Transverse colon (tissue), 4 donors: ENCODE results near the gene RANBP10. TPM values are rescaled to one million over a fixed set of nuclear protein-coding genes. Genes with fewer than 3 reads are reported as not detected.

Source experiments
- DNase-seq: peaks from one replicate; pipeline ENCODE4 v3.0.0-alpha.2; 2019
- H3K27ac ChIP-seq, 4 donors: fragments of 200-600 bp; sonication (generic); 2 replicates each; pipeline ENCODE4 v1.5.1; 2016 to 2018; ENCODE audit warnings: inconsistent platforms in 4 of 4
- H3K27me3 ChIP-seq: fragments of 200-600 bp; sonication (generic); 2 replicates; pipeline ENCODE4 v1.5.1; 2017; ENCODE audit warnings: inconsistent platforms
- H3K36me3 ChIP-seq, 4 donors: fragments of 200-600 bp; sonication (generic); 2 replicates each; pipeline ENCODE4 v1.5.1; 2017 to 2019; ENCODE audit warnings: inconsistent platforms in 4 of 4
- H3K4me1 ChIP-seq, 4 donors: fragments of 200-600 bp; sonication (generic); 2 replicates each; pipeline ENCODE4 v1.5.1; 2017 to 2020; ENCODE audit warnings: inconsistent platforms in 4 of 4
- H3K4me3 ChIP-seq, 4 donors: fragments of 200-600 bp; sonication (generic); 1 replicate in 1 of 4; 2 replicates in 3 of 4; pipeline versions ENCODE4 v1.5.1 to v1.6.1; 2017 to 2019; ENCODE audit warnings: inconsistent platforms in 4 of 4
- H3K9me3 ChIP-seq, 2 donors: fragments of 200-600 bp; sonication (generic); 2 replicates each; pipeline ENCODE4 v1.5.1; 2017 to 2019; ENCODE audit warnings: inconsistent platforms in 2 of 2
- CTCF ChIP-seq, 5 experiments: fragments of 200-600 bp in 3 of 5; fragments of 450-650 bp in 2 of 5; sonication (generic) in 3 of 5; IDR thresholded peaks; 1 replicate in 2 of 5; 2 replicates in 3 of 5; pipeline ENCODE4 v1.5.1; 2016 to 2017; ENCODE audit warnings: antibody characterized with exemption in 5 of 5, inconsistent platforms in 3 of 5, mild to moderate bottlenecking in 2 of 5, moderate library complexity in 1 of 5
- EP300 ChIP-seq: sonication (generic); formaldehyde crosslinking; IDR thresholded peaks from one replicate; pipeline ENCODE4 v1.6.1; 2017; ENCODE audit warnings: antibody characterized with exemption, low read depth
- POLR2A ChIP-seq: fragments of 450-650 bp; IDR thresholded peaks from one replicate; pipeline ENCODE4 v1.6.1; 2016; ENCODE audit warnings: antibody characterized with exemption, mild to moderate bottlenecking, moderate library complexity
- POLR2AphosphoS5 ChIP-seq, 3 donors: sonication (generic); formaldehyde crosslinking; IDR thresholded peaks; one replicate each; pipeline ENCODE4 v1.6.1; 2016; ENCODE audit warnings: antibody characterized with exemption in 3 of 3
- WGBS, 2 donors: methylation state at CpG; one replicate each; pipeline ENCODE4 v1.1.5; 2018; ENCODE audit warnings: low coverage in 1 of 2; 5-methylcytosine and 5-hydroxymethylcytosine counted together
- in situ Hi-C, 4 donors: fragments of 200-750 bp; cut with MboI; loops; one replicate each; pipeline versions ENCODE4 v1.15.0 to v1.15.1; 2017; ENCODE audit warnings: low sequenced_read_pairs in 3 of 4, low pct_ligation_motif_present in 1 of 4, low pct_unique_long_range_greater_than_20kb in 1 of 4
- intact Hi-C: fragments of 100-400 bp; cut with DNase I; formaldehyde crosslinking; loops from one replicate; pipeline ENCODE4 v1.15.1; 2023; ENCODE audit warnings: low total_unique reads
- total RNA-seq, 4 donors: library from RNA; depleted of rRNA; stranded (reverse); fragments of >200 nt; gene quantifications; one replicate each; pipeline ENCODE4 v1.1.0, GENCODE V29; 2016

Gene RANBP10
- total RNA-seq, 4 donors from 2014 or later = 15.1 to 32.9 (median 19.1) TPM

GRCh38 chr16:67730326-67730725 lies 76.0 kb downstream of the RANBP10 start:
- in situ Hi-C loops = no loop called here
- no peaks in the 10 kb centered on the region for H3K27me3 ChIP-seq
- H3K4me1 ChIP-seq = no peaks in the 10 kb centered on the region
- H3K27ac ChIP-seq = no peak overlapping the region
- DNase-seq = no peak
- no peaks in the 10 kb centered on the region for H3K9me3 ChIP-seq
- no peak overlapping the region for H3K4me3 ChIP-seq
- peaks cover 0 to 32% (median 6%) of the 10 kb centered on the region in 4 donors for H3K36me3 ChIP-seq
- intact Hi-C loops = no loop called here
- WGBS, 2 donors = 93% methylated on average over 6 of the region's 6 CpGs; no CpG with 5 or more reads in 1 of the 2 donors
- TF ChIP-seq POLR2AphosphoS5 (IDR thresholded peaks at IDR 0.05) (no peak), POLR2A (no peak), CTCF (IDR thresholded peaks at IDR 0.05) (no peak), EP300 (no peak)

GRCh38 chr16:67729636-67730248 lies 76.6 kb downstream of the RANBP10 start:
- intact Hi-C loops = no loop called here
- peaks cover 0 to 32% (median 6%) of the 10 kb centered on the region in 4 donors for H3K36me3 ChIP-seq
- in situ Hi-C loops = no loop called here
- H3K9me3 ChIP-seq = no peaks in the 10 kb centered on the region
- 80 to 95% methylated on average over 2 to 14 of the region's 14 CpGs for WGBS, 2 donors
- no peak for DNase-seq
- no peak overlapping the region for H3K4me3 ChIP-seq
- no peak overlapping the region for H3K27ac ChIP-seq
- H3K27me3 ChIP-seq = no peaks in the 10 kb centered on the region
- no peak for TF ChIP-seq POLR2AphosphoS5 (IDR thresholded peaks at IDR 0.05)
- no peak for TF ChIP-seq POLR2A
- TF ChIP-seq EP300 = no peak
- TF ChIP-seq CTCF (IDR thresholded peaks at IDR 0.05) = no peak
- no peaks in the 10 kb centered on the region for H3K4me1 ChIP-seq

- H3K4me1 ChIP-seq = no peaks in the 10 kb centered on the region
- H3K27ac ChIP-seq = no peak overlapping the region
- intact Hi-C loops = no loop called here
- in situ Hi-C loops = no loop called here
- H3K9me3 ChIP-seq = no peaks in the 10 kb centered on the region
- no peak for DNase-seq
- no peaks in the 10 kb centered on the region for H3K27me3 ChIP-seq
- TF ChIP-seq POLR2A (no peak), POLR2AphosphoS5 (IDR thresholded peaks at IDR 0.05) (no peak), CTCF (IDR thresholded peaks at IDR 0.05) (no peak), EP300 (no peak)
- H3K36me3 ChIP-seq = peaks cover 0 to 32% (median 6%) of the 10 kb centered on the region in 4 donors
- no peak overlapping the region for H3K4me3 ChIP-seq
- WGBS, 2 donors = 96 to 100% methylated on average over 2 to 20 of the region's 22 CpGs
Measured at GRCh38 chr16:67727521-67728485, 78.6 kb downstream of the RANBP10 start.
